Amniotic stem cell (primary cell): ENCODE measurements around the gene TMUB2.

Source experiments
- DNase-seq: peaks from one replicate; lab custom pipeline; 2025; lab: John Stamatoyannopoulos, UW

The TMUB2 gene

DNA sequence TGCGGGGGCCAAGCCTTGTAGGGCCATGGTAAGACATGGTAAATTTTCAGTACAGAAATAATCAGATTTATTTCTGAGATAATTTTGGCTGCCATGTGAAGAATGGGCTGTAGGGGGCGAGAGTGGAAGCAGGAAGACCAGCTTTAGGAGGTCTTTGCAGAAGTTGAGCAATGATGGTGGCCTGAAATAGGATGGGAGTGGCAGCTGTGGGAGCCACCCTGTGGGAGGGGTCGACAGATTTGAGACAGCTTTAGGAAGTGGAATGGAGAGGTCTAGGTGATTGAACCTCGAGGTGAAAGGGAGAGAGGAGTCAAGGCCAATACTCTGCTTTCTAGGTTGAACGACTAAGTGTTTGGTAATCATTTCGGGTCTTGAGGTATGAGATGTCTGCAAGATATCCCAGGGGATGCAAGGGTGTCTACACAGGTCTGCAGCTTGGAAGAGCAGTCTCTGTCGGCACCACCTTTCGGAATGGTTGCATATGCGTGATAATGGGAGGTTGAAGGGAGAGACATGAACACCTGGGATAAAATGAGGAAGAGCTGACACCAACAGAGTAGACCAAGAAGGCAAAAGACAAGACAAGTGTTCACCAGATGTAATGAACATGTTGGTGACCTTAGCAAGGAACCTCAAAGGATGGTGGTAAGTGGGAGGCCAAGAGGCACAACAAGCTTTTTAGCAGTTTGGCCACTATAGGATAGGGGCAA lies 17.1 kb downstream of the TMUB2 start:
- DNase-seq = no peak

DNA sequence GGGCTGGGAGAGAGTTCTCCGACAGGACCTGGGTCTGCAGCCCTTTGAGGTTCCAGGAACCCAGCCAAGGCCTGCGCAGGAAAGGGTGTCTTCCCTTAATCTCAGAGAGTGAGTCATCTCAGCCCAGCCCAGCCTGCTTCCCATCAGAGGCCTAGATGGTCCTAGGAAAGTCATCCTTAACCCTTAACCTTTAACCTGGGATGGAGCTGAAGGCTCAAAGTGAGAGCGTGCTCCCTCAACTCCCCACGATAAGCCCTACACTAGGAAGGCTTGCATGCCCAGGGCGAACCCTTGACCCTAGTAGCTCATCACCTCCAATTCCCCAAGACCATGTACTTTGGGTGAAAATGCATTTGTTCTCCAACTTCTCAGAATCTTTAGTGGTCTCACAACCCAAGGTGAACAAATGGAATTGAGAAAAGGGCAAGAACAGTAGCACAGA lies 17.7 kb downstream of the TMUB2 start:
- DNase-seq = no peak

GRCh38 chr17:44205962-44206824 lies 19.4 kb downstream of the TMUB2 start:
- no peak for DNase-seq

GRCh38 chr17:44206825-44207155 lies 20.0 kb downstream of the TMUB2 start:
- DNase-seq = no peak

DNA sequence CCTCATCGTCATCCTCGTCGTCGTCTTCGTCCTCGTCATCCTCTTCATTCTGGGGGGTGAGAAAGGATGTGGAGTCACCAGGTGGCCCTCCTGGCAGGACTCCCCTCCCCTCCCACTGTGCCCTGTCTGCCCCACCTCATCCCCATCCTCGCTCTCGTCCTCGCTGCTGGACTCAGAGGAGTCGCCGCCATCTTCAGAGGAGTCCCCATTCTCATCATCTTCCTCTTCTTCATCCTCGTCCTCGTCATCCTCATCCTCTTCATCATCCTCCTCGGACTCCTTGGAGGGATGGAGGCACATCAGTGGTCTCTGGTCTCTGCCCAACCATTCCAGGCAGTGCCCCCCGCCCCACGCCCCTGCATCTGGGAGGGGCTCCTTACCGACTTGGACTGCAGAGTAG lies 20.5 kb downstream of the TMUB2 start:
- DNase-seq = no peak

DNA sequence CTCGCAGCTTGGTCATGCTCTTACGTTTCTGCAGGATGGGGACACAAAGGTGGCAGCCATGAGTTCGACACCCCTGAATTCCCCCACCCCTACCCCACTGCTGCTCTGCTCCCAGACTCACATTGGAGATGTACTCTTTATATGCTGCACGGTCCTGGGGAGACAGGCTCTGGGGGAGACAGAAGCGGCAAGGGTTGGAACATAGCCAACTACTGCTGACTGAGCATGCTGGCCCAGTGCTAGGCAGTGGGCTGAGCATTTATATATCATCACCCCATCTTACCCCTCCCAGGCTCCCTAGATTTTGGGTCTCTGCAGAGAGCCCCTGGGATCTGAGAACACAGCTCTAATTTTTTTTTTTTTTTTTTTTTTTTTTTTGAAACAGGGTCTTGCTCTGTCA lies 21.0 kb downstream of the TMUB2 start:
- DNase-seq = no peak

DNA sequence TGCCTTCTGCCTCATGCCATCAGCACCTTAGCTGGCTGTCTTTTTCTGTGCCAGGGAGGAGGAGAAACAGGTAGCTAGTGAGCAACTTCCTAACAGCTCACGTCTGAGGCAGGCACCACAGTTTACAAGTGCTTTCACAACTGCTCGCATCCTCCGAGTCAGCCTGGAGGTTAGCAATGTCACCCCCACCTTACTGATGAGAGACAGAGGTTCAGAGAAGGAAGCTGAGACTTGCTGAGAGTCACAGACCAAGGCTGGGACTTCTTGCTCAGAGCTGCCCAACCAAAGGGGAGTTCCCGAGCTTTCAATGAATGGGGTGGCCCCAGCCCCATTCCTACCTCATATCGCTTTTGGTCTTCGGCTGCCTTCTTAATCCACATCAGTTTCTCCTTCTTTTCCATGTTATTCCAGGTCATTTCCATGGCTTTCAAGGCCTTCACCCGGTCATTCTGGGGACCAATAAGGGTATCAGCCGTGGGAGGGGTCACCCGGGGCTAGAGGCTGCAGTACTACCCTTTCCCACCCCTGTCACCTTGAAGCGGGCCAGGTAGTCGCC lies 23.1 kb downstream of the TMUB2 start:
- DNase-seq = no peak

GRCh38 chr17:44210342-44211192 lies 23.8 kb downstream of the TMUB2 start:
- no peak for DNase-seq

DNA sequence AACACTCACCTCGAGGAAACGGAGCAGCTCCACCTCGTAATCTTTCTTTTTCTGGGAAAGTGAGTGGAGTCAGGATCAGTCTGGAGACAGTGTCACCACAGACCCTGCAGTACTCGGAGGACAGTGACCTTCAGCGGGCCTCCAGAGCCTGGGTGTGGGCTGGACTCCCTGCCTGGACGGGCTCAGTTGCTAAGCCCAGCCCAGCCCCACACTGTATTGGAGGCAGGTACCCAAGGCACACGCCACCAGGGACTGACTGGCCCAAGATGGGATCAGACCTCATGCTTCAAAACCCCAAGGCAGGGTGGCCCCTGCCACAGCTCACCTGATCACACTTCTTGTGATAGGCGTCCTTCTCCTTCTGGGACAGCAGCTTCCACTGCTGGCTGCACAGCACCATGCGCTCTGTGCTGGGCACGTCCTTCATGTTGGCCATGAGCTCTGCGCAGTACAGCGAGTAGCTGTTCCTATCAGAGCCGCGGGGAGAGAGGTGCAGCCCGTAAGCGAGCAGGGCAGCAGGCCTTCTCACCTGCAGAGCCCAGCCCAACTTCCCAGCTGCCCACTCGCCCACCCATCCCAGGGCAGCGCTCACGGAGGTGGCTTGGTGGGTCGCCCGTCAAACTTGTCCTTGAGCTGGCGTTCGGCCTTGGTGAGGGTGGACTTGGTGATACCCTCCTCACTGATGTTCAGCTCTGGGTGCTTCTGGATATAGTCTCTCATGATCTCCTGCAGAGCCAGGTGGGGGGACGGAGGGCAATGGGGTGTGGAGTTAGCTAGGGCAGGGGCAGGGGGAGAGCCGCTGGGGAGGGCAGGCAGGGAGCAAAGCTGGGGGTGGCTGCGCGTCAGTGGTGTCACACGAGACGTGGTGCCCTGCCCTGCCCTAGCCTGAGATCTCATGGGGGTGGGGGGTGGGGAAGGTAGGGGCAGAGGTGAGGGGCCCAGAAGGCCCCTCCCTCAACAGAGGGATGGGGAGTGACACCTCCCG lies 24.8 kb downstream of the TMUB2 start:
- no peak for DNase-seq

GRCh38 chr17:44212507-44213402 lies 26.0 kb downstream of the TMUB2 start:
- no peak for DNase-seq

DNA sequence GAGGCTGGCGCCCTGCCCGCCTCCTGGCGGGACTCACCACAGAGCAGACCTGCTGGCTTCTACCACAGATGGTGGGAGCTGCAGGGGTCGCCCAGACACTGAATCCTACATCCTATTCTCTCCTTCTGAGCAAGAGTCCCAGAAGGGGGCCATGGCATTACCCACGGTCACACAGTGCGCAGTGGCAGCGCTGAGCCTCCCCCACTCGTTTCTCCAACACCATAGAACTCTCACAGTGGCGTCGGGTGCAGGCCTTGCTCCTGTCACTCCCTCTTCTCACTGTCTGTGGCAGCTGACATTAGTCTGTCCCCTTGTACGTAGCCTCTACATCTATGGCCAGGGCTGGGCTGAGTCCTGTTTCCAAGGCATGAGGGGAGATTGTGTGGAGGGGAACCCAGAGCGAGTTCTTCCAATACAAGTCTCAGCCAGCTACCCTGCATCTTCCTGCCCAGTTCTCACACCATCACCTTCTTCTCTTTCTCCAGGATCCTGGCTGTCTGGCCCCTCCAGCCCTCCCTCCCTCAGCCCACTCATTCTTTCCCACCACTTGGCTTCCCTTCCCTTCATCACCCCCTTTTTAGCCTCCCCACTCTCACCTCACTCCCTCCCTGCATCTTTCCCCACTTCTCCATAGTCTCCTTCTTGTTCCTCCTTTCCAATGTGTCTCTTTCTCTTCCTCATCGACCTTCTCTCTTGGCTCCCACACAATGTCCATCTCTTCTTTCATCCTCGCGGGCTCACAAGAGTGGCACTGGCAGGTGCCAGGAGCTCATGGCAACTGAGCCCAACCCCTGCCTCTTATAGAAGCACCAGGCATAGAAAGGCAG lies 26.8 kb downstream of the TMUB2 start:
- no peak for DNase-seq

- no peak for DNase-seq
Observed at GRCh38 chr17:44214230-44214494, 27.4 kb downstream of the TMUB2 start.

DNA sequence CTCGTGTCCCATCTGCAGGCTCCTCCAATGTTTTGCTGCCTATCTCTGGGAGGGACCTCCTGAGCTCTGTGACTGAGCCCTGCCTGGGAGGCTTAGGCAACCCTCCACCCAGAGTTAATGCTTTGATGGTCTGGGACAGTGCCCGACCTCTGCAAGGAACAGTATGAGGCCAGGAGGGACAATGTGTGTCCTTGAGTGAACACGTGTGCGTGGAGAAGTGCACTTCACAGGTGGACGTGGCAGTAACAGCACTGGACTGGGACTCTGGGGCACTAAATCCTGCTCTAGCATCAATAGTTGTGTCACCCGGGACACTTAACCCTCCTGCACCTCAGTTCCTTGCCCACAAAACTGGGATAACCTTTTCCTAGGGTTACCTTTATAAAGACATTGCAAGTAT lies 28.1 kb downstream of the TMUB2 start:
- no peak for DNase-seq

DNA sequence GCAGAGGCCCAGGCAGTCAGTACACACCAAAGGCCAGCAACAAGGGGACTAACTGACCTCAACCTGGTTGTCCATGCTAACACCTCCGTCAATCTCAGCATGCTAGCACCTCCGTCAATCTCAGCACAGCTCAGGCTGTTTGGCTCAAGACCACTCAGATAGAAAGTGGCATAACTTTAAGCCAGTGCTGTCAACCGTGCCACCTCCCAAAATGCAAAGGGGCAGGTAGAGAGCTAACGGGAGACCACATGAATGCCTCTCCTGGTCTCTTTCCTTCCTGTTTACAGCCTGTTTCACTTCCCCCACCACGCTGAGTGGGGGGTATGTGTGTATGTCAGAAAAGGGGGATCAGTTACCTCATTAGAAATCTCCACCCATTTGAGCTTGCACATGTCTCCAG lies 29.4 kb downstream of the TMUB2 start:
- no peak for DNase-seq

DNA sequence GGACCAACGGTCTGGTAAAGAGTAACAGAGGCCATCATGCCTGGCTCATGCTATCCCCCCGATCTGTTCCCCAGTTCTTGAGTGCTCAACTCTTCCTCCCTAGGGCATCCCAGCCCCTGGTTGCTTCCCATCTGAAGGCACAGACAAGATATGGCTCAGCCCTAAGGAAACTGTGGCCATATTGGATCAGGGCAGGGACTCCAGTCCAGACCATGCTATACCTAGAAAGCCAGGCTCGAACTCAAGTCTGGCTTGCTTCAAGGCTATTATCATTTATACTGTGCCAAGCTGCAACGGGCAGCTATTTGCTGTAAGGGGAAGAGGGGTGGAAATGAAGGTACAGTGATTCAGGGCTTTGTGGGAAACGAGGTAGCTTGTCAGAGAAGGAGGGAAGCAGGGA lies 29.9 kb downstream of the TMUB2 start:
- no peak for DNase-seq

DNA sequence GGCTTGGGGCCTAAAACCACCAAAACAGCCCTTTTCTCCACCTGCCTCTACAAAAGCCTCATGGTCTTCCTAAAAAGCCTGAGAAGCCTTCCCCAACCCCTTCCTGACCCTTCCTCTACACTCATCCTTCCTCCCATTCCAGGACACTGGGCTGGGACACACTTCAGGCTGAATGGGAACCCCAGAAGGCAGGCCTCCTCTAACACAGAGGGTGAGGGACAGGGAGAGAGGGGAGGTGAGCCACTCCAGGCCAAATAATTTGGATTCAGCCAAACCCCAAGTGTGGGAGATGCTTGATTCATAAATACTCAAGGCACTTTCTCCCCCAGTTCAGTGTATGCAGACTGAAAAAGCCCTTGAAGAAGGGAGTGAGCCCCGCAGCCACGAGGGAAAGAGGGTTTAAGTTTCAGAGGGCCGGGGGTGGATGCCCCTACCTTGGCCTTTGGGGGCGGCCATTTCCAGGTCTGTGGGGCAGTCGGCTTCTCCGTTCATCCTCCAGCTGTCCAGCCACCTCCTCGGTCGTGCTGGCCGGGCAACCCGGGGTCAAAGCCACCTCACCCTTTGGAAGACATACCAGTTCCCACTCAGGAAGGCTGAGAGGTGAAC lies 31.1 kb downstream of the TMUB2 start:
- no peak for DNase-seq

DNA sequence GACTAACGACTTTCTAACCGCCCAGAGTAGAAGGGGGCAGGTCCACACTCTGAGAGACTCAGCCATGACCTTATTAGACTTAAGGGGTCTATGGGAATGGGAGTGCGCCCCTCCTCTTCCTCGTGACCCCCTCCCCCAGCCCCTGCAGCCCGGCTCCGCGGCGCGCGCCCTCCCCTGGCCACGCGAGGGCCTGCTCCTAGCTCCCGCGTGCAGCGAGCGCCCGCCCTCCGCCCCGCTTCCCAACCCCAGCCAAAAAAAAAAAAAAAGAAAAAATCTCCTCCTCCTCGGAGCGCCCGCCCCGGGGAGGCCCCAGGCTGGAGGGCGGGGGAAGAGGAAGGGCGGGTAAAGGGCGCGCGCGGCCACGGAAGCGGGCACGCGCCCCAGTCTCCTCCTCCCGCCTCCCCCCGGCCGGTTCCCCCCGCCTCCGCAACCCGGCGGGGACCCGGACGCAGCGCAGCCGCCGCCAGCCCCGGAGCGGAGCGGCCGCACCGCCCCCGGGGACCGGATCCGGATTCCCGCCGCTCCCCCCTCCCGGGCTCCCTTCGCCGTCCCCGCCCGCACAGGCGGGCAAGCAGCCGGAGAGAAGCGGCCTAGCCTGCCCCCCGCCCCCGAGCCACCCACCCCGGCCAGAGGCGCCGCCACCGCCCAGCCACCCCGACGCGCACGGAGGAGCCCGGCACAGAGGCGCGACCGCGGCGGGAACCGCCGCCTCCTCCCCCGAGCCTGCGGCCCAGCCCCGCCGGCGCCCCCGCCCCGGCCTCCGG lies 31.8 kb downstream of the TMUB2 start:
- DNase-seq = peak; percentile 84

- DNase-seq = no peak
Observed at GRCh38 chr17:44219108-44219615, 32.4 kb downstream of the TMUB2 start.
